Epithelial cell of proximal tubule (primary cell): ENCODE results near the gene RAB11FIP3. TPM values are rescaled to one million over a fixed set of nuclear protein-coding genes. Genes with fewer than 3 reads are reported as not detected.

ENCODE experiments used
- DNase-seq: peaks from one replicate; pipeline ENCODE4 v3.0.0-alpha.2; 2011; ENCODE audit warnings: low read depth
- H3K4me3 ChIP-seq: 2 replicates; pipeline ENCODE4 v1.5.1; 2011; ENCODE audit warnings: low read depth, mild to moderate bottlenecking, low read length
- total RNA-seq: library from RNA; depleted of rRNA; stranded (reverse); fragments of >200 nt; gene quantifications from 2 replicates; pipeline ENCODE4 v1.2.3, GENCODE V29; 2015
- TF ChIP-seq, protein P1 (sequence below): conservative IDR thresholded peaks from 2 replicates; pipeline ENCODE4 v1.5.1; 2012; ENCODE audit warnings: low read depth, mild to moderate bottlenecking, low read length

RAB11FIP3 gene
- total RNA-seq, 1 donor from 2014 or later, result 29.1 TPM

DNA sequence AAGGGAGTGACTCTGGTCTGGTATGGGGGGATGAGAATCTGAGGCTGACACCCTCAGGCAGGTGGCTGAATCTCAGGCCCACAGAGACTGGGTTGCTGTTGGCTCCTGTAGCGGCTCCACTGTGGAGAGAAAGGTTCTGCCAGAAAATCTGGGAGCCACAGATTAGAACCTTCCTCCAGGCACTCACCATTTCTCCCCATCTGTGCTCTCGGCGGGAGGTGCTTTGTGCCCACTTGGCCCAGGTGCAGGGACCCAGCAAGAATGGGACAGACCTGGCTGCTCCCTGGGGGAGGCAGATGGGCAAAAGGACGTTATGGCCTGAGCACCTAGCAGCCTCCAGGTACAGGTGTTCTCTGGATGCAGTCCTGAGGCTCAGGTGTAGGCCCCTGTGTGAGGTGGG, 20.1 kb downstream of the RAB11FIP3 start:
- TF ChIP-seq, protein P1, sequence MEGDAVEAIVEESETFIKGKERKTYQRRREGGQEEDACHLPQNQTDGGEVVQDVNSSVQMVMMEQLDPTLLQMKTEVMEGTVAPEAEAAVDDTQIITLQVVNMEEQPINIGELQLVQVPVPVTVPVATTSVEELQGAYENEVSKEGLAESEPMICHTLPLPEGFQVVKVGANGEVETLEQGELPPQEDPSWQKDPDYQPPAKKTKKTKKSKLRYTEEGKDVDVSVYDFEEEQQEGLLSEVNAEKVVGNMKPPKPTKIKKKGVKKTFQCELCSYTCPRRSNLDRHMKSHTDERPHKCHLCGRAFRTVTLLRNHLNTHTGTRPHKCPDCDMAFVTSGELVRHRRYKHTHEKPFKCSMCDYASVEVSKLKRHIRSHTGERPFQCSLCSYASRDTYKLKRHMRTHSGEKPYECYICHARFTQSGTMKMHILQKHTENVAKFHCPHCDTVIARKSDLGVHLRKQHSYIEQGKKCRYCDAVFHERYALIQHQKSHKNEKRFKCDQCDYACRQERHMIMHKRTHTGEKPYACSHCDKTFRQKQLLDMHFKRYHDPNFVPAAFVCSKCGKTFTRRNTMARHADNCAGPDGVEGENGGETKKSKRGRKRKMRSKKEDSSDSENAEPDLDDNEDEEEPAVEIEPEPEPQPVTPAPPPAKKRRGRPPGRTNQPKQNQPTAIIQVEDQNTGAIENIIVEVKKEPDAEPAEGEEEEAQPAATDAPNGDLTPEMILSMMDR, result no peak
- H3K4me3 ChIP-seq, result no peak overlapping the region
- no peak for DNase-seq

DNA sequence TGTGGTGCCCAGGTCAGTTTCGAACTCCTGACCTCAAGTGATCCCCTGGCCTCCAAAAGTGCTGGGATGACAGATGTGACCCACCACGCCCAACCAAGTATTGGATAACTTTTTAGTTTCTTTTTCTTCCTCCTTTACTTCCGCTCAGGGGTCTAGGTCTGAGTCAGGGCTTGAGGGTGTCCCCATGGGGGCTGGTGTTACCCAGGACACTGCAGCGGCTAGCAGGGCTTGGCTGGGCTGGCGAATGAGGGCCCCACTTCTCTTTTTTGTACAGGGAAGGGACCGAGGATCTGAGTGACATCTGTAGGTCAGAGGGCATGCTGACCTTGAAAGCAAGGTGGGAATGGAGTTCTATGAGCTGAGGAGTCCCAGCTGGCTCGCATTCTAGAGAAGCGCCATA, 24.9 kb downstream of the RAB11FIP3 start:
- TF ChIP-seq, protein P1, result no peak

DNA sequence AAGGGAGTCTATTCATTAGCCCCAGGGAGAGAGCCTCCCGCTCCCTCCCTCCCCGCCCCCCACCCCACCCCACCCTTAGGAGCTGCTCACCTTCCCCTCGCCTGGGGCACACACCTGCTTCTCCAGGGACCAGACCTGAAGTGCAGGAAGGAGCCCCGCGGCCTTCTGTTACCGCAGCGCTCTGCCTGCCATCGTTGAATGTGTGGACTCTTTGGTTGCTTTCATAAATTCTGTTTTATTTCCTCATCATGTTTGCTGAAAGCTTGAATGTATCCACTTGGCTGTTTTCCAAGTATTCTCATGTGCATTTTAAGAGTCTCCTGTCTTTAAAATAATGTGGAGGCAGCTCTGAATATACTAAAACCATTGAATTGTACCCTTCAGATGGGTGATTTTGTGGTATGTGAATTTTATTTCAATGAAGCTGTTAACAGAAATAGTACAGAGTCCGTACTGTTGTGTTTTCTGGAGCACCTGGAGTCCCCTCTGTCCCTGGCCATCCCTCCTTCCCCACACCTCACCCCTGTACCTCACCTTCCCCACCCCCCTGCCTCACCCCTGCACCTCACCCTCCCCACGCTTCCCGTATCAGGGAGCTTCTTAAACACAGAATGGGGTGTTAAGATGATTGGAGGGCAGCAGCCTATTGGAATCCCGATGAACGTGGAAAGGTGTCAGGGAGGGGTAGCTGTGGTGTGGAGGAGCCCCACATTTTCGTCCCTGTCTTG, 25.5 kb downstream of the RAB11FIP3 start:
- TF ChIP-seq, protein P1, result no peak
- H3K4me3 ChIP-seq, result no peak overlapping the region
- DNase-seq, result no peak

More for the DNA sequence above, 24.9 kb downstream of the RAB11FIP3 start:
- DNase-seq, result no peak
- no peak overlapping the region for H3K4me3 ChIP-seq

DNA sequence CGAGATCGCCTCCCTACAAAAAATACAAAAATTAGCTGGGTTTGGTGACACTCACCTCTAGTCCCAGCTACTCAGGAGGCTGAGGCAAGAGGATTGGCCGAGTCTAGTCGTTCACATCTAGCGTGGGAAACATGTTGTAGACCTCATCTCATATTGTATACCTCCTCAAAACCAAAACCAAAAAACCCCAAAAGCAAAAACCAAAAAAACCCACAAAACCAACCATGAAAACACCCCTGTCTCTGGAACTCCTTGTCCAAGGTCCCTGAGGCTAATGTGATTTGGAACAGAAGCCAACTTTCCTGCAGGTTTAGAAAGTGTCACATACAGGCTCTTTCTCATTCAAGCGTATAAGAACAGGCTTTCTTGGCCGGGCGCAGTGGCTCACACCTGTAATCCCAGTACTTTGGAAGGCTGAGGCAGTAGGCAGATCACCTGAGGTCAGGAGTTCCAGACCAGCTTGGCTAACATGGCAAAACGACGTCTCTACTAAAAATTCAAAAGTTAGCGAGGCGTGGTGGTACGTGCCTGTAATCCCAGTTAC, 29.0 kb downstream of the RAB11FIP3 start:
- TF ChIP-seq, protein P1, result no peak
- no peak for DNase-seq

DNA sequence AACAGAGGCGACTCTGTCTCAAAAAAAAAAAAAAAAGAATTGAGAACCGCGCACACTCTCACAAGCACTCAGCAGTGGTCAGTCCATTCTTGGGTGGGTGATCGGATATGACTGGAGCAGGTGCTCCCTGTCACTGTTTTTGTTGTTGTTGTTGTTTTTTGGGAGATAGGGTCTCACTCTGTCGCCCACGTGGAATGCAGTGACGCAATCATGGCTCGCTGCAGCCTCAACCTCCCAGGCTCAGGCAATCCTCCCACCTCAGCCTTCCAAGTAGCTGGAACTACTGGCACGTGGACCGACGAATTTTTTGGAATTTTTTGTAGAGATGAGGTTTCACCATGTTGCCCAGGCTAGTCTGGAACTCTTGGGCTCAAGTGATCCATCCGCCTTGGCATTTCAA, 30.0 kb downstream of the RAB11FIP3 start:
- DNase-seq, result no peak
- TF ChIP-seq, protein P1, result no peak
- no peak overlapping the region for H3K4me3 ChIP-seq

More for the DNA sequence above, 29.0 kb downstream of the RAB11FIP3 start:
- H3K4me3 ChIP-seq, result no peak overlapping the region

DNA sequence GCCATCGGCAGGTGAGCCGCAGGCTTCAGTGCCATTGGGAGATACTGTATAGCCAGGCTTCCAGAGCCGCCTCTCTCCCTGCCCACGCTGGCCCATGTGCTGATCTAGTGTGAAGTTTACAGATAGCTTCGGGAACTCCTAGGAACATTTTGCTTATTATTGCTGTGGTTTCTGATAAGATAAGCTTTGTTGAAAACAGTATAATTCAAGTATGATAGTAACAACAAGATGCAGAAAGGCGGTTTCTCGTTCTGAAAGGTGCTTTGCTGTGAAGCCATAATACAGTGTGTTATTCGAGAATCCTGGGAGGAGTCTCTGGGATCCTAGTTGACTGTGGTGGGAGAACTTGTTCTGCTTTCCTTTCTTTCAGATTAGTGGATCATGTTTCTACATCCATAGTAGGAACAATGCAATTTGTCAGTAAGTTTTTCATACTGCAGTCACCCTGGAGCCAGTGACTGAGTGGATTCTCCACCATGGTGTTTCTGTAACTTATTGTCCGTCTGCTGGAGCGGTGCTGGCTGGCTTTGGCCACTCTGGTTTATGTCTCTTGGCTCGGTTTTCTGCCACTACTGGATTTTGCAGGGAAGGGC, 31.5 kb downstream of the RAB11FIP3 start:
- TF ChIP-seq, protein P1, result no peak
- no peak for DNase-seq
- H3K4me3 ChIP-seq, result no peak overlapping the region
